Measurements from ENCODE around the gene FAM89B. TPM values are rescaled to one million over a fixed set of nuclear protein-coding genes. Genes with fewer than 3 reads are reported as not detected.

FAM89B gene
- total RNA-seq, 2 donors from 2014 or later = 21.4 to 26.7 TPM

DNA sequence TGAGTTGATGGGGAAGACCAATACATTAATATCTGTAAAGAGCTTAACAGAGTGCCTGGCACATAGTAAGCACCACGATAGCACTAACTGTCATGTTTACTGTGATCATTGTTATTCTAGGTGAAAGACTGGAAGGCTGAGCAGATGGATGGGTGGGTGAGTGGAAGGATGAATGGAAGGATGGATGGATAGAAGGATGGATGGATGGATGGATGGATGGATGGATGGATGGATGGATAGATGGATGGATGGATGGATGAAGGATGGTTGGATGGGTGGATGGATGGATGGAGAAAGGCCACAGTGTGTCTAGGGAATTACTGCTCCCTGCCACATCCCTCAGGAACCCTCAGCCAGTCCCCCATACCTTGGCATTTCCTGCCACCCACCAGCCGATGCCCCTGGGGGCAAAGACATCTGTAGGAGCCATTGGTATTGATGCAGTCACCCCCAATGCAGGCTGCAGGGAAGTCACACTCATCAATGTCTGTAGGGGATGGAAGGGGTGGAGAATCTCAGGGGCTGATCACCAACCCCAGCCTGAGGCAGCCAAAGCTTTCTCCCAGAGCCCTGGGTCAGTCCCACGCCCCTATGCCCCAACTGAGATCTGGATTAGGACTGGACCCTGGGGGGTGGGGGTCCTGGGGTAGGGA, 29.5 kb upstream of the FAM89B start:
- H3K27ac Mint-ChIP-seq = no peak overlapping the region
- no peak for ATAC-seq (replicated peaks in 1 of 2)
- no peaks in the 10 kb centered on the region for H3K27me3 Mint-ChIP-seq (ENCODE audit: low read depth)
- no peaks in the 10 kb centered on the region for H3K9me3 Mint-ChIP-seq
- DNase-seq = no peak
- peaks cover 46% of the 10 kb centered on the region for H3K4me1 Mint-ChIP-seq (ENCODE audit: low read depth)
- no peak overlapping the region for H3K4me3 Mint-ChIP-seq
- H3K36me3 Mint-ChIP-seq (ENCODE audit: insufficient read depth in 2 of 2) = peaks cover 5 to 14% of the 10 kb centered on the region in 2 donors

- H3K27me3 Mint-ChIP-seq (ENCODE audit: low read depth) = no peaks in the 10 kb centered on the region
- ATAC-seq (replicated peaks in 1 of 2) = peak in 1 of 2 donors; percentile 0
- peaks cover 16 to 30% of the 10 kb centered on the region in 2 donors for H3K36me3 Mint-ChIP-seq (ENCODE audit: insufficient read depth in 2 of 2)
- peak overlapping the region; percentile 84 to 90 for H3K4me3 Mint-ChIP-seq
- peaks cover 61% of the 10 kb centered on the region for H3K4me1 Mint-ChIP-seq (ENCODE audit: low read depth)
- no peak for DNase-seq
- H3K27ac Mint-ChIP-seq = peak overlapping the region; percentile 84
- H3K9me3 Mint-ChIP-seq = no peaks in the 10 kb centered on the region
These were observed 26.5 kb upstream of the FAM89B start for GRCh38 chr11:65545853-65546216.

GRCh38 chr11:65546217-65546958, 25.9 kb upstream of the FAM89B start:
- no peaks in the 10 kb centered on the region for H3K27me3 Mint-ChIP-seq (ENCODE audit: low read depth)
- no peaks in the 10 kb centered on the region for H3K9me3 Mint-ChIP-seq
- peak overlapping the region; percentile 84 to 90 for H3K4me3 Mint-ChIP-seq
- H3K4me1 Mint-ChIP-seq (ENCODE audit: low read depth) = peaks cover 59% of the 10 kb centered on the region
- peak overlapping the region; percentile 84 for H3K27ac Mint-ChIP-seq
- DNase-seq (peak; percentile 98 to 100), ATAC-seq (replicated peaks in 1 of 2) (peak; percentile 87 to 88)
- peaks cover 16 to 31% of the 10 kb centered on the region in 2 donors for H3K36me3 Mint-ChIP-seq (ENCODE audit: insufficient read depth in 2 of 2)

DNA sequence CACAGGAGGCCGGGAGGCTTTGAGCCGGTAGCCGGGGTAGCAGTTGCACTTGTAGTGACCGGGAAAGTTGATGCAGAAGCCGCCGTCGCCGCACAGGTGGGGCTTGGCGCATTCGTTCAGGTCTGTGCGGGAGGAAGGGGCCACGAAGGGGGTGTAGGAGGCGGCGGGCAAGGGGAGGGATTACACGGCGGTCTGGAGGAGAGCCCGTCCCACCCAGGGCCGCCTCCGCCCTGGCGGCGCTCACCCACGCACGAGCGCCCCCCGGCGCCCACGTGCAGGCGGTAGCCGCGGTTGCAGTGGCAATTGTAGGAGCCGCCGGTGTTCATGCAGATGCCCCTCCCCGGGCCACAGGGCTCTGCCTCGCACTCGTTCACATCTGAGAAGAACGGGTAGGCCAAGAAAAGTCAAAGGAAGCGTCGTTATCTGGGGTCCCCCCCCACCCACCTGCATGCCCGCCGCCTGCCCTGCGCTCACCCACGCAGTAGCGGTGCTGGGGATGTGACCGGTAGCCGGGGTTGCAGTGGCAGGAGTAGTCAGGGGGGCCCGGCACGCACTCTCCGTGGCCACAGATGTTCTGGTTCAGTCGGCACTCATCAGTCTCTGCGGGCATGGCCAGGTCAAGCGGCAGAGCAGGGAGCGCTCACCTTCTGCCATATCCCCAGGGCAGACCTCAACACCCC, 24.8 kb upstream of the FAM89B start:
- no peak for DNase-seq
- no peaks in the 10 kb centered on the region for H3K9me3 Mint-ChIP-seq
- H3K36me3 Mint-ChIP-seq (ENCODE audit: insufficient read depth in 2 of 2) = peaks cover 18 to 33% of the 10 kb centered on the region in 2 donors
- no peaks in the 10 kb centered on the region for H3K27me3 Mint-ChIP-seq (ENCODE audit: low read depth)
- H3K4me1 Mint-ChIP-seq (ENCODE audit: low read depth) = peaks cover 59% of the 10 kb centered on the region
- H3K27ac Mint-ChIP-seq = no peak overlapping the region
- no peak for ATAC-seq (replicated peaks in 1 of 2)
- peak overlapping the region; percentile 84 to 90 for H3K4me3 Mint-ChIP-seq

- peak overlapping the region; percentile 31 to 69 for H3K4me3 Mint-ChIP-seq
These were observed 23.9 kb upstream of the FAM89B start for GRCh38 chr11:65548395-65548794.

GRCh38 chr11:65549096-65549495, 23.2 kb upstream of the FAM89B start:
- no peak overlapping the region for H3K27ac Mint-ChIP-seq
- no peaks in the 10 kb centered on the region for H3K9me3 Mint-ChIP-seq

More at GRCh38 chr11:65548395-65548794, 23.9 kb upstream of the FAM89B start:
- no peak overlapping the region for H3K27ac Mint-ChIP-seq
- peaks cover 63% of the 10 kb centered on the region for H3K4me1 Mint-ChIP-seq (ENCODE audit: low read depth)
- H3K9me3 Mint-ChIP-seq = no peaks in the 10 kb centered on the region
- no peaks in the 10 kb centered on the region for H3K27me3 Mint-ChIP-seq (ENCODE audit: low read depth)
- DNase-seq (no peak), ATAC-seq (replicated peaks in 1 of 2) (no peak)
- peaks cover 15 to 29% of the 10 kb centered on the region in 2 donors for H3K36me3 Mint-ChIP-seq (ENCODE audit: insufficient read depth in 2 of 2)

GRCh38 chr11:65551572-65552387, 20.6 kb upstream of the FAM89B start:
- H3K27ac Mint-ChIP-seq = peak overlapping the region; percentile 5
- peak overlapping the region in 1 of 2 donors; percentile 38 for H3K4me3 Mint-ChIP-seq
- H3K27me3 Mint-ChIP-seq (ENCODE audit: low read depth) = no peaks in the 10 kb centered on the region
- H3K9me3 Mint-ChIP-seq = no peaks in the 10 kb centered on the region
- peak; percentile 47 for ATAC-seq (replicated peaks in 1 of 2)
- peaks cover 77% of the 10 kb centered on the region for H3K4me1 Mint-ChIP-seq (ENCODE audit: low read depth)
- peak; percentile 75 to 76 for DNase-seq
- peaks cover 13 to 23% of the 10 kb centered on the region in 2 donors for H3K36me3 Mint-ChIP-seq (ENCODE audit: insufficient read depth in 2 of 2)

More at GRCh38 chr11:65549096-65549495, 23.2 kb upstream of the FAM89B start:
- H3K36me3 Mint-ChIP-seq (ENCODE audit: insufficient read depth in 2 of 2) = peaks cover 15 to 27% of the 10 kb centered on the region in 2 donors
- H3K4me1 Mint-ChIP-seq (ENCODE audit: low read depth) = peaks cover 65% of the 10 kb centered on the region
- ATAC-seq (replicated peaks in 1 of 2) = no peak
- H3K4me3 Mint-ChIP-seq = no peak overlapping the region
- H3K27me3 Mint-ChIP-seq (ENCODE audit: low read depth) = no peaks in the 10 kb centered on the region
- no peak for DNase-seq

DNA sequence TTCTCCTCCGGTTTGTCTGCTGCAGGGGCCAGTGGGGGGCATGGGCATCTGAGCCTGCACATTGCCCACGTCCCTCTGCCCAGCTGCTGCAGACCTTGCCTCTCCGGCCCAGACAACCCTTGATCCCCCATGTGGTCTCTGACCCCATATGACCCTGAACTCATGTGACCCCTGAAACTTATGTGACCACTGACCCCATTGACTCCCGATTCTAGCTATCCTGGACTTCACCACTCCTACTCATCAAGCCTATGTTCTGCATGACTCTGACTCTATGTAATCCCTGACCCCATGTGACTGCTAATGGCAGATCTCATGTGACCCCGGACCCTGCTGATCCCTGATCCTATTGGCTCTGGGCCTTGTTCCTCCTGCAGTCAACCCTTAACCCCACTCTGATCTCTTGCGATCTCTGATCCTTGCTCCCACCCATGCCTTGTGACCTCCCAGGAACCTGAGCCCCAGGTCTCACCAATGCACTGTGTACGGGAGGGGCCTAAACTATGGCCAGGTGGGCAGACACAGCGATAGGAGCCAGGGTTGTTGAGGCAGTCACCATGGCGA, 19.9 kb upstream of the FAM89B start:
- Mint-ChIP-seq H3K4me3 (peak overlapping the region; percentile 18 to 38), H3K9me3 (no peaks in the 10 kb centered on the region), H3K27me3 (ENCODE audit: low read depth) (no peaks in the 10 kb centered on the region), H3K4me1 (ENCODE audit: low read depth) (peaks cover 77% of the 10 kb centered on the region), H3K27ac (no peak overlapping the region), H3K36me3 (ENCODE audit: insufficient read depth in 2 of 2) (peaks cover 13 to 23% of the 10 kb centered on the region in 2 donors)
- ATAC-seq (replicated peaks in 1 of 2) = no peak
- no peak for DNase-seq

- peaks cover 67% of the 10 kb centered on the region for H3K4me1 Mint-ChIP-seq (ENCODE audit: low read depth)
- H3K9me3 Mint-ChIP-seq = no peaks in the 10 kb centered on the region
- peaks cover 9 to 17% of the 10 kb centered on the region in 2 donors for H3K36me3 Mint-ChIP-seq (ENCODE audit: insufficient read depth in 2 of 2)
- H3K27me3 Mint-ChIP-seq (ENCODE audit: low read depth) = no peaks in the 10 kb centered on the region
- ATAC-seq (replicated peaks in 1 of 2) = peak; percentile 49 to 73
- H3K4me3 Mint-ChIP-seq = peak overlapping the region in 1 of 2 donors; percentile 87
- no peak overlapping the region for H3K27ac Mint-ChIP-seq
- DNase-seq = peak; percentile 72 to 81
These were observed 18.9 kb upstream of the FAM89B start for GRCh38 chr11:65553301-65554001.

- DNase-seq (no peak), ATAC-seq (replicated peaks in 1 of 2) (no peak)
- Mint-ChIP-seq H3K4me1 (ENCODE audit: low read depth) (peaks cover 67% of the 10 kb centered on the region), H3K27ac (peak overlapping the region; percentile 29), H3K4me3 (peak overlapping the region; percentile 75 to 87), H3K9me3 (no peaks in the 10 kb centered on the region), H3K27me3 (ENCODE audit: low read depth) (no peaks in the 10 kb centered on the region), H3K36me3 (ENCODE audit: insufficient read depth in 2 of 2) (peaks cover 7 to 12% of the 10 kb centered on the region in 2 donors)
These were observed 18.1 kb upstream of the FAM89B start for GRCh38 chr11:65554057-65554818.

- peaks cover 72% of the 10 kb centered on the region for H3K4me1 Mint-ChIP-seq (ENCODE audit: low read depth)
- peak overlapping the region; percentile 75 to 87 for H3K4me3 Mint-ChIP-seq
- no peaks in the 10 kb centered on the region for H3K9me3 Mint-ChIP-seq
- no peak for ATAC-seq (replicated peaks in 1 of 2)
- H3K27ac Mint-ChIP-seq = peak overlapping the region; percentile 84
- DNase-seq = no peak
- no peaks in the 10 kb centered on the region for H3K27me3 Mint-ChIP-seq (ENCODE audit: low read depth)
- peaks cover 4 to 8% of the 10 kb centered on the region in 2 donors for H3K36me3 Mint-ChIP-seq (ENCODE audit: insufficient read depth in 2 of 2)
These were observed 17.4 kb upstream of the FAM89B start for GRCh38 chr11:65554842-65555430.
